Parathyroid adenoma (tissue), 2 donors: ENCODE results near the gene UBE2C.
A peak's percentile ranks its signal among the peaks of the same experiment; 100 is the strongest.

Experiments
- H2AFZ ChIP-seq: fragments of 300-600 bp; sonication (generic); one replicate; pipeline ENCODE4 v1.7.0; 2017; ENCODE audit warnings: antibody characterized with exemption, mild to moderate bottlenecking
- H3K27ac ChIP-seq: fragments of 300-600 bp; sonication (generic); one replicate; pipeline ENCODE4 v1.7.0; 2017
- H3K27me3 ChIP-seq: fragments of 300-600 bp; sonication (generic); one replicate; pipeline ENCODE4 v1.7.0; 2017; ENCODE audit warnings: low read length; ENCODE audit not compliant: control insufficient read depth, insufficient read depth
- H3K36me3 ChIP-seq: fragments of 300-600 bp; sonication (generic); one replicate; pipeline ENCODE4 v1.7.0; 2017; ENCODE audit warnings: low read length; ENCODE audit not compliant: control insufficient read depth, insufficient read depth
- H3K4me1 ChIP-seq: fragments of 300-600 bp; sonication (generic); one replicate; pipeline ENCODE4 v1.7.0; 2017; ENCODE audit warnings: control low read depth
- H3K4me2 ChIP-seq: fragments of 300-600 bp; sonication (generic); one replicate; pipeline ENCODE4 v1.7.0; 2017; ENCODE audit warnings: low read length
- H3K4me3 ChIP-seq: fragments of 300-600 bp; sonication (generic); one replicate; pipeline ENCODE4 v1.7.0; 2017; ENCODE audit warnings: low read depth, low read length
- H3K79me2 ChIP-seq: fragments of 300-600 bp; sonication (generic); one replicate; pipeline ENCODE4 v1.7.0; 2017; ENCODE audit warnings: control low read depth
- H3K9ac ChIP-seq: fragments of 300-600 bp; sonication (generic); one replicate; pipeline ENCODE4 v1.7.0; 2017; ENCODE audit warnings: mild to moderate bottlenecking
- H3K9me3 ChIP-seq: fragments of 300-600 bp; sonication (generic); one replicate; pipeline ENCODE4 v1.7.0; 2017; ENCODE audit warnings: low read length; ENCODE audit not compliant: control insufficient read depth
- TF ChIP-seq, protein P1 (sequence below): fragments of 300-600 bp; sonication (generic); IDR thresholded peaks from one replicate; pipeline ENCODE4 v1.7.0; 2017; ENCODE audit warnings: antibody characterized with exemption, mild to moderate bottlenecking
- donor health status: primary hyperparathyroidism.

UBE2C gene

DNA sequence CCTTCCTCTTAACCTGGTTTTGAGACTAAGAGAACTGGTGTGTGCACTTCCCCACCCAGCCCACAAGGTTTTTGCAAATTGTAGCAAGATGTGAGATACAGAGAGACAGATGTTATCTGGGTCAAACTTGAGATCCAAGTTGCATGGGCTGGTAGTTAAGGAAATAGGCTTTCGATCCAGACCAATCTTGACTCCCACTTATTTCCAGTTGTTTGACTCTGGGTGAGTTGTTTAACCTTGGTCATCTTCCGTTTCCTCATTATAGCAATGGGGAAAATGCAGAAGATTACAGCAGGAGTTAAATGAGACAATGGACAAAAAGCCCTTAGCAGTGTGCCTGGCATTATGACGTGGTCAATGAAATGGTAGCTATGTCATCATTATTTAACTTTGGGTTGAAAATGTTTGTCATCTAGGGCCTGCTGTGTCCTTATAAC lies 22.9 kb downstream of the UBE2C start:
- Histone ChIP-seq H3K79me2 (no peaks in the 10 kb centered on the region), H3K4me3 (peak overlapping the region; percentile 77), H2AFZ (no peak overlapping the region), H3K27ac (peak overlapping the region; percentile 1), H3K9me3 (no peaks in the 10 kb centered on the region), H3K9ac (no peak overlapping the region), H3K4me1 (peaks cover 17% of the 10 kb centered on the region), H3K36me3 (no peaks in the 10 kb centered on the region), H3K27me3 (no peaks in the 10 kb centered on the region), H3K4me2 (peak overlapping the region; percentile 99)
- TF ChIP-seq, protein P1, sequence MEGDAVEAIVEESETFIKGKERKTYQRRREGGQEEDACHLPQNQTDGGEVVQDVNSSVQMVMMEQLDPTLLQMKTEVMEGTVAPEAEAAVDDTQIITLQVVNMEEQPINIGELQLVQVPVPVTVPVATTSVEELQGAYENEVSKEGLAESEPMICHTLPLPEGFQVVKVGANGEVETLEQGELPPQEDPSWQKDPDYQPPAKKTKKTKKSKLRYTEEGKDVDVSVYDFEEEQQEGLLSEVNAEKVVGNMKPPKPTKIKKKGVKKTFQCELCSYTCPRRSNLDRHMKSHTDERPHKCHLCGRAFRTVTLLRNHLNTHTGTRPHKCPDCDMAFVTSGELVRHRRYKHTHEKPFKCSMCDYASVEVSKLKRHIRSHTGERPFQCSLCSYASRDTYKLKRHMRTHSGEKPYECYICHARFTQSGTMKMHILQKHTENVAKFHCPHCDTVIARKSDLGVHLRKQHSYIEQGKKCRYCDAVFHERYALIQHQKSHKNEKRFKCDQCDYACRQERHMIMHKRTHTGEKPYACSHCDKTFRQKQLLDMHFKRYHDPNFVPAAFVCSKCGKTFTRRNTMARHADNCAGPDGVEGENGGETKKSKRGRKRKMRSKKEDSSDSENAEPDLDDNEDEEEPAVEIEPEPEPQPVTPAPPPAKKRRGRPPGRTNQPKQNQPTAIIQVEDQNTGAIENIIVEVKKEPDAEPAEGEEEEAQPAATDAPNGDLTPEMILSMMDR: no peak

DNA sequence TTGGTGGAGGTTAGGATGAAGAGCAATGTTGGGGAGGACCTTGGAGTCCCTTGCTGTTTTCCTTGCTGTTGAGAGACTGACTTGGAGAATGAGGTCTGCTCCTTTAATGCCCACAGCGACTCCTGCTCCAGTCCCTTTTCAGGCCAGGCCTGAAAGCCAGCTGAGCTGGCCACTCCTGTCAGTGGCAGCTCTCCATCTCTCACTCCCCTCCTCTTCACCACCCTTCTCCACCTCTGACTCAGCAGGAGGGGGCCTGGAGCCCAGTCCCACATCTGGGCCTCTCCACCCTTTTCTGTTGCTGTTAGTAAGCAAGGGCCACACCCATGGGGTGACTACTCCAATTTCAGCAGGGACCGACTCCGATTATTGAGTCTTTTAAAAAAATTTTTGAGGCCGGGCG lies 23.4 kb downstream of the UBE2C start:
- Histone ChIP-seq H3K9ac (no peak overlapping the region), H3K4me3 (peak overlapping the region; percentile 77), H3K4me1 (peaks cover 17% of the 10 kb centered on the region), H3K27ac (no peak overlapping the region), H3K27me3 (no peaks in the 10 kb centered on the region), H3K4me2 (peak overlapping the region; percentile 99), H2AFZ (no peak overlapping the region), H3K36me3 (no peaks in the 10 kb centered on the region), H3K79me2 (no peaks in the 10 kb centered on the region), H3K9me3 (no peaks in the 10 kb centered on the region)
- TF ChIP-seq, protein P1: no peak

DNA sequence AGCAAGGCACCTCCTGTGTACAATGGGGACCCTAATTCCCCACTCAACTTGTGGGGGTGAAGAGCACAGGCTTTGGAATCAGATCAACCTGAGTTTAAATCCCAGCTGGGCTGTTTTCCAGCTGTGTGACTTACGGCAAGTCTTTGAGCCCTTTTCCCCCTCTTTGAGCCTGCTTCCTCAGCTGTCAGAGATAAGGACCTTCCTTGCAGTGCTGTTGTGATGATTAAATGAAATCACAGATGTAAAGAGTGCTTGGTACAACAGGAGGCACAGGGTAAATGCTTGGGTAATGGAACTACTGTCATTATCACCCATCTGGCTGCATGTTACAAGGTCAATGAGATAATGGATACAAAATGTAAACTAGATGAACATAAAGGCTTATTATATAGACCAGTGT lies 24.4 kb downstream of the UBE2C start:
- TF ChIP-seq, protein P1: no peak
- Histone ChIP-seq H3K4me1 (peaks cover 17% of the 10 kb centered on the region), H3K79me2 (no peaks in the 10 kb centered on the region), H3K27me3 (no peaks in the 10 kb centered on the region), H3K36me3 (no peaks in the 10 kb centered on the region), H3K9me3 (no peaks in the 10 kb centered on the region), H3K27ac (no peak overlapping the region), H2AFZ (no peak overlapping the region), H3K4me2 (no peak overlapping the region), H3K4me3 (no peak overlapping the region), H3K9ac (no peak overlapping the region)

DNA sequence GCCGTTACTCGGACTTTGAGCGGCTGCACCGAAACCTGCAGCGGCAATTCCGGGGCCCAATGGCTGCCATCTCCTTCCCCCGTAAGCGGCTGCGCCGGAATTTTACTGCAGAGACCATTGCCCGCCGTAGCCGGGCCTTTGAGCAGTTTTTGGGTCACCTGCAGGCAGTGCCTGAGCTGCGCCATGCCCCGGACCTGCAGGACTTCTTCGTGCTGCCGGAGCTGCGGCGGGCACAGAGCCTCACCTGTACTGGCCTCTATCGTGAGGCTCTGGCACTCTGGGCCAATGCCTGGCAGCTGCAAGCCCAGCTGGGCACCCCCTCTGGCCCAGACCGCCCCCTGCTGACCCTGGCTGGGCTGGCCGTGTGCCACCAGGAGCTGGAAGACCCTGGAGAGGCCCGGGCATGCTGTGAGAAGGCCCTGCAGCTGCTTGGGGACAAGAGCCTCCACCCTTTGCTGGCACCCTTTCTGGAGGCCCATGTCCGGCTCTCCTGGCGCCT lies 28.3 kb downstream of the UBE2C start:
- Histone ChIP-seq H3K4me2 (no peak overlapping the region), H3K27ac (no peak overlapping the region), H3K9me3 (no peaks in the 10 kb centered on the region), H3K4me1 (peaks cover under 1% of the 10 kb centered on the region), H3K27me3 (no peaks in the 10 kb centered on the region), H3K4me3 (no peak overlapping the region), H3K9ac (no peak overlapping the region), H3K36me3 (no peaks in the 10 kb centered on the region), H2AFZ (no peak overlapping the region), H3K79me2 (no peaks in the 10 kb centered on the region)
- TF ChIP-seq, protein P1: no peak

- H3K27me3 ChIP-seq: no peaks in the 10 kb centered on the region
- no peaks in the 10 kb centered on the region for H3K9me3 ChIP-seq
- H3K36me3 ChIP-seq: no peaks in the 10 kb centered on the region
- TF ChIP-seq, protein P1: no peak
- no peak overlapping the region for H3K4me2 ChIP-seq
- no peaks in the 10 kb centered on the region for H3K4me1 ChIP-seq
- no peak overlapping the region for H3K9ac ChIP-seq
- H3K4me3 ChIP-seq: no peak overlapping the region
- H3K79me2 ChIP-seq: peaks cover 3% of the 10 kb centered on the region
- H3K27ac ChIP-seq: no peak overlapping the region
- no peak overlapping the region for H2AFZ ChIP-seq
These were observed 29.1 kb downstream of the UBE2C start for GRCh38 chr20:45841407-45842129.
